Gastrocnemius medialis (tissue), 4 donors: Measurements from ENCODE around the gene HMCN2. TPM values are rescaled to one million over a fixed set of nuclear protein-coding genes. Genes with fewer than 3 reads are reported as not detected.

Experiments
- ATAC-seq, 2 donors: fragments of 150-250 bp; one replicate each; pipeline ENCODE4 v1.9.1; 2016
- DNase-seq, 2 donors: peaks; one replicate each; pipeline ENCODE4 v3.0.0-alpha.2; 2019
- H3K27ac ChIP-seq, 4 donors: fragments of 200-600 bp; sonication (generic); 1 replicate in 1 of 4; 2 replicates in 3 of 4; pipeline ENCODE4 v1.5.1; 2016 to 2018; ENCODE audit warnings: mild to moderate bottlenecking in 2 of 4, moderate library complexity in 1 of 4
- H3K27me3 ChIP-seq, 3 donors: fragments of 200-600 bp; sonication (generic) in 2 of 3; 1 replicate in 1 of 3; 2 replicates in 2 of 3; pipeline versions ENCODE4 v1.5.1 to v1.6.0; 2016 to 2019; ENCODE audit warnings: mild to moderate bottlenecking in 1 of 3, moderate library complexity in 1 of 3
- H3K36me3 ChIP-seq, 2 donors: fragments of 200-600 bp; sonication (generic) in 1 of 2; one replicate each; pipeline ENCODE4 v1.5.1; 2017 to 2018
- H3K4me1 ChIP-seq, 2 donors: fragments of 200-600 bp; sonication (generic) in 1 of 2; one replicate each; pipeline ENCODE4 v1.5.1; 2016 to 2017; ENCODE audit warnings: mild to moderate bottlenecking in 2 of 2
- H3K4me3 ChIP-seq, 4 donors: fragments of 200-600 bp; sonication (generic) in 3 of 4; 1 replicate in 1 of 4; 2 replicates in 3 of 4; pipeline ENCODE4 v1.5.1; 2016 to 2019; ENCODE audit warnings: mild to moderate bottlenecking in 2 of 4
- H3K9me3 ChIP-seq, 3 donors: fragments of 200-600 bp; sonication (generic) in 2 of 3; 1 replicate in 1 of 3; 2 replicates in 2 of 3; pipeline ENCODE4 v1.5.1; 2016 to 2019
- CTCF ChIP-seq, 5 experiments: fragments of 450-650 bp in 3 of 5; fragments of 200-600 bp in 2 of 5; sonication (generic) in 2 of 5; IDR thresholded peaks in 4 of 5; conservative IDR thresholded peaks in 1 of 5; 1 replicate in 4 of 5; 2 replicates in 1 of 5; pipeline ENCODE4 v1.5.1; 2016 to 2019; ENCODE audit warnings: antibody characterized with exemption in 5 of 5, mild to moderate bottlenecking in 3 of 5, moderate library complexity in 3 of 5
- POLR2A ChIP-seq, 2 donors: fragments of 450-650 bp; IDR thresholded peaks; one replicate each; pipeline ENCODE4 v1.6.1; 2017; ENCODE audit warnings: antibody characterized with exemption in 2 of 2, mild to moderate bottlenecking in 2 of 2, moderate library complexity in 2 of 2
- in situ Hi-C, 4 donors: fragments of 200-750 bp; cut with MboI; loops; one replicate each; pipeline versions ENCODE4 v1.15.0 to v1.8.0; 2017; ENCODE audit warnings: low sequenced_read_pairs in 4 of 4
- intact Hi-C: fragments of 100-400 bp; cut with DNase I; formaldehyde crosslinking; loops from one replicate; pipeline ENCODE4 v1.15.1; 2023; ENCODE audit warnings: low total_unique reads
- total RNA-seq, 4 donors: library from RNA; depleted of rRNA; stranded (reverse); fragments of >200 nt; gene quantifications; one replicate each; pipeline versions ENCODE4 v1.1.0 to v1.2.3, GENCODE V29; 2016

Gene HMCN2
- total RNA-seq, 4 donors from 2014 or later = 1.9 to 8.5 (median 7.7) TPM

DNA sequence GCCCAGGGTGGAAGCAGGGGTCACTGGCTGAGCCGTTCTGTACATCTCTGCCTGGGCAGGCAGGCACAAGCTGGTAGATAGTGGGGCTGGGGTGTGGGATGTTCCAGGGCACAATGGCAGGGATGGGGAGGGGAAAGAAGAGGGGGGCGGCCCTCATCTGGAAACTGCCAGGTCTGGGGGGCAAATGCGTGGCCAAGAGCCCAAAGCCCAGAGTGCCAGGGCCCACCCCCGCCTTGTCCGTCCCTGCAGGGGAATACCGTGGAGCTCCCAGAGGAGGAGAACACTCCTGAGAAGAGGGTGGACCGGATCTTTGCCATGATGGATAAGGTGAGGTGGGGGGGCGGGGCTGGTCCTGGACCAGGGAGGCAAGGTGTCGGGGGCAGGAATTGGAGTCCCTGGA lies 42.7 kb upstream of the HMCN2 start:
- no peaks in the 10 kb centered on the region for H3K4me1 ChIP-seq

GRCh38 chr9:130225071-130225470 lies 40.5 kb upstream of the HMCN2 start:
- in situ Hi-C loops (loop anchor here (25.0 kb wide), 1 partner anchor 338 kb away; no protein-coding TSS in a partner anchor), intact Hi-C loops (no loop called here)
- no peak for ATAC-seq
- Histone ChIP-seq H3K27ac (no peak overlapping the region), H3K27me3 (no peaks in the 10 kb centered on the region), H3K4me3 (no peak overlapping the region), H3K36me3 (no peaks in the 10 kb centered on the region), H3K4me1 (no peaks in the 10 kb centered on the region), H3K9me3 (peaks cover 0 to 7% (median 0%) of the 10 kb centered on the region in 3 donors)
- no peak for DNase-seq
- TF ChIP-seq POLR2A (IDR thresholded peaks at IDR 0.05) (no peak), CTCF (IDR thresholded peaks at IDR 0.05 in 4 of 5, conservative IDR thresholded peaks at IDR 0.05 in 1 of 5) (no peak)

More for the DNA sequence above, 42.7 kb upstream of the HMCN2 start:
- intact Hi-C loops = no loop called here
- no peak for DNase-seq
- Histone ChIP-seq H3K9me3 (peaks cover 0 to 5% (median 0%) of the 10 kb centered on the region in 3 donors), H3K27ac (no peak overlapping the region), H3K36me3 (no peaks in the 10 kb centered on the region), H3K27me3 (no peaks in the 10 kb centered on the region), H3K4me3 (no peak overlapping the region)
- ATAC-seq = no peak
- in situ Hi-C loops = no loop called here
- no peak for TF ChIP-seq CTCF (IDR thresholded peaks at IDR 0.05 in 4 of 5, conservative IDR thresholded peaks at IDR 0.05 in 1 of 5)
- TF ChIP-seq POLR2A (IDR thresholded peaks at IDR 0.05) = no peak

DNA sequence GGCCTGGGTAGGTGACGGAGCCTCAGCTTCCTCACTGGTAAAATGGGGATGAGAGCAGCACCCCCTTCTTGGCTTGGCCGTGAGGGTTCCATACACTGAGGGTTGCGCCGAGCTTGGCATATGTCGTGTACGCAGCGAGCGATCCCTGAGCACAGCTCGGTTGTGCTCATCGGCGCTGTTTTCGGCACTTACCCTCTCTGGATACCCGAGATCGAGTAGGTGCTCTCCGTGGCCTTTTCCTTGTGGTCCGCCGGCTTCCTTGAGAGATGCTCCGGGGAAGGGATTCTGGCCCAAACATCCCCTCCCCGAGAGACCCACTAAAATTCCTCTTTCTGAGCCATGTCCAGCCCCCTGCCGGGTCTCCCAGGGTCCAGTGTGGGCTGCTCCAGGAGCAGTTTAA lies 40.0 kb upstream of the HMCN2 start:
- DNase-seq (no peak), ATAC-seq (no peak)
- H3K4me3 ChIP-seq = no peak overlapping the region
- H3K36me3 ChIP-seq = no peaks in the 10 kb centered on the region
- TF ChIP-seq CTCF (IDR thresholded peaks at IDR 0.05 in 4 of 5, conservative IDR thresholded peaks at IDR 0.05 in 1 of 5) (no peak), POLR2A (IDR thresholded peaks at IDR 0.05) (no peak)
- in situ Hi-C loops (loop anchor here (25.0 kb wide), 1 partner anchor 338 kb away; no protein-coding TSS in a partner anchor), intact Hi-C loops (no loop called here)
- H3K9me3 ChIP-seq = peaks cover 0 to 7% (median 0%) of the 10 kb centered on the region in 3 donors
- H3K4me1 ChIP-seq = no peaks in the 10 kb centered on the region
- H3K27me3 ChIP-seq = no peaks in the 10 kb centered on the region
- no peak overlapping the region for H3K27ac ChIP-seq

- H3K27me3 ChIP-seq = no peaks in the 10 kb centered on the region
- H3K9me3 ChIP-seq = peaks cover 0 to 7% (median 0%) of the 10 kb centered on the region in 3 donors
- H3K4me1 ChIP-seq = no peaks in the 10 kb centered on the region
- ATAC-seq (no peak), DNase-seq (no peak)
- no peaks in the 10 kb centered on the region for H3K36me3 ChIP-seq
- intact Hi-C loops = no loop called here
- no peak overlapping the region for H3K4me3 ChIP-seq
- in situ Hi-C loops = loop anchor here (25.0 kb wide), 1 partner anchor 339 kb away; no protein-coding TSS in a partner anchor
- H3K27ac ChIP-seq = no peak overlapping the region
- TF ChIP-seq CTCF (IDR thresholded peaks at IDR 0.05 in 4 of 5, conservative IDR thresholded peaks at IDR 0.05 in 1 of 5) (no peak), POLR2A (IDR thresholded peaks at IDR 0.05) (no peak)
Observed at GRCh38 chr9:130226112-130226511, 39.4 kb upstream of the HMCN2 start.

GRCh38 chr9:130227833-130228232 lies 37.7 kb upstream of the HMCN2 start:
- H3K4me1 ChIP-seq = no peaks in the 10 kb centered on the region
- DNase-seq (no peak), ATAC-seq (no peak)
- H3K27ac ChIP-seq = no peak overlapping the region
- intact Hi-C loops = no loop called here
- no peaks in the 10 kb centered on the region for H3K27me3 ChIP-seq
- TF ChIP-seq CTCF (IDR thresholded peaks at IDR 0.05 in 4 of 5, conservative IDR thresholded peaks at IDR 0.05 in 1 of 5) = no peak
- TF ChIP-seq POLR2A (IDR thresholded peaks at IDR 0.05) = no peak
- no peak overlapping the region for H3K4me3 ChIP-seq
- no peaks in the 10 kb centered on the region for H3K36me3 ChIP-seq
- H3K9me3 ChIP-seq = peaks cover 0 to 7% (median 0%) of the 10 kb centered on the region in 3 donors
- in situ Hi-C loops = loop anchor here (25.0 kb wide), 1 partner anchor 341 kb away; no protein-coding TSS in a partner anchor
